GM10248 (cell line): ENCODE measurements around the gene SEMA4F.

Source experiments
- CTCF ChIA-PET: fragments of 300-600 bp; sonication (Branson Sonifier 250); formaldehyde crosslinking; extraction: SDS; loops from one replicate; lab custom pipeline; 2021; ENCODE audit warnings: antibody characterized with exemption; lab: Yijun Ruan, JAX
- POLR2A ChIA-PET: fragments of 350-650 bp; sonication (Branson Sonifier 250); formaldehyde crosslinking; extraction: SDS; loops from one replicate; lab custom pipeline; 2020; ENCODE audit warnings: antibody characterized with exemption; lab: Yijun Ruan, JAX
- DNase-seq: peaks from one replicate; pipeline ENCODE4 v3.0.0; 2012; ENCODE audit errors: extremely low spot score
- CTCF ChIP-seq: IDR thresholded peaks from 2 replicates; pipeline ENCODE4 v1.5.1; 2012; ENCODE audit warnings: mild to moderate bottlenecking, low read depth; ENCODE audit errors: extremely low read depth, missing control alignments, control extremely low read depth

The SEMA4F gene

DNA sequence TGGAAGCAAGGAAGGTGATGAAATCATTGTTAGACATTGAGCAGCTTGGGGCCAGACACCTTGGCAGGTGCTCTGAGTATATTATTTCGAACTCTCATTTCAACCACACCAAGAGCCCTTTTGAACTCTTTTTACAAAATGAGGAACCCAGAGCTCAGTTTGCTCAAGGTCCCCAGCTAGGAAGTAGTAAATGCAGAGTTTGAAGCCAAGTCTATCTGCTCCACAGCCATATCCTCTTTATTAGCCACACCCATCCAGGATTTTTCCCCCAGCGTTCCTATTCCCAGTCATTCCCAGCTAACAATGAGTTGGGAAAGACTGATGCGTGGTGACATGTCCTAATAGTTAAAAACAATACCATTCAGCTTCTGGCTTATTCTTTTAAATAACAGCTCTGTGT lies 40.2 kb downstream of the SEMA4F start:
- ChIA-PET POLR2A (no interaction called here), CTCF (interaction anchor here (0.6 to 2.2 kb wide), 5 partner anchors 11 to 947 kb away, joined by 3 to 9 read pairs (median 5); no protein-coding TSS in a partner anchor)
- no peak for DNase-seq
- no peak for TF ChIP-seq CTCF

- no peak for TF ChIP-seq CTCF
- ChIA-PET CTCF (interaction anchor here (1.8 to 2.2 kb wide), 3 partner anchors 10 to 181 kb away, joined by 5 to 9 read pairs (median 7); no protein-coding TSS in a partner anchor), POLR2A (interaction anchor here (0.7 kb wide), 1 partner anchor 913 kb away, joined by 6 read pairs; no protein-coding TSS in a partner anchor)
- no peak for DNase-seq
These were observed 41.6 kb downstream of the SEMA4F start for GRCh38 chr2:74695663-74696062.

- TF ChIP-seq CTCF, result no peak
- DNase-seq, result no peak
- CTCF ChIA-PET, result interaction anchor here (1.0 to 2.2 kb wide), 2 partner anchors 13 to 180 kb away, joined by 3 to 6 read pairs; no protein-coding TSS in a partner anchor
- POLR2A ChIA-PET, result no interaction called here
These were observed 42.8 kb downstream of the SEMA4F start for GRCh38 chr2:74696829-74697228.

GRCh38 chr2:74700643-74701372 lies 46.8 kb downstream of the SEMA4F start:
- ChIA-PET POLR2A (no interaction called here), CTCF (interaction anchor here (0.8 to 3.4 kb wide), 3 partner anchors 10 to 13 kb away, joined by 3 to 31 read pairs (median 3); no protein-coding TSS in a partner anchor)
- DNase-seq, result no peak
- TF ChIP-seq CTCF, result no peak

GRCh38 chr2:74702001-74702715 lies 48.1 kb downstream of the SEMA4F start:
- no peak for DNase-seq
- ChIA-PET POLR2A (no interaction called here), CTCF (interaction anchor here (1.0 to 3.4 kb wide), 4 partner anchors 10 to 906 kb away, joined by 3 to 31 read pairs (median 8); no protein-coding TSS in a partner anchor)
- TF ChIP-seq CTCF, result no peak

- CTCF ChIA-PET, result interaction anchor here (0.7 to 3.4 kb wide), 7 partner anchors 11 to 174 kb away, joined by 3 to 31 read pairs (median 3); no protein-coding TSS in a partner anchor
- no peak for DNase-seq
- TF ChIP-seq CTCF, result no peak
These were observed 49.3 kb downstream of the SEMA4F start for GRCh38 chr2:74703373-74703772.

More at GRCh38 chr2:74703373-74703772, 49.3 kb downstream of the SEMA4F start:
- POLR2A ChIA-PET, result no interaction called here
